Lower lobe of right lung (tissue), 2 donors: ENCODE results near the gene CDH22. TPM values are rescaled to one million over a fixed set of nuclear protein-coding genes. Genes with fewer than 3 reads are reported as not detected.

Source experiments
- ATAC-seq, 2 donors: fragments of 200-7000 bp; cut with Tn5 transposase; one replicate each; pipeline ENCODE4 v1.9.1; 2020 to 2022; ENCODE audit warnings: mild to moderate bottlenecking in 2 of 2, moderate library complexity in 2 of 2
- DNase-seq: peaks from one replicate; pipeline ENCODE4 v3.0.0-alpha.2; 2020
- H3K27ac ChIP-seq: fragments of 200-600 bp; one replicate; pipeline ENCODE4 v1.8.0; 2022
- H3K27me3 ChIP-seq: fragments of 200-600 bp; one replicate; pipeline ENCODE4 v1.8.0; 2022; ENCODE audit warnings: low read depth
- H3K36me3 ChIP-seq: fragments of 200-600 bp; one replicate; pipeline ENCODE4 v1.8.0; 2022; ENCODE audit warnings: mild to moderate bottlenecking
- H3K4me1 ChIP-seq: fragments of 200-600 bp; one replicate; pipeline ENCODE4 v1.8.0; 2022
- H3K4me3 ChIP-seq: fragments of 200-600 bp; one replicate; pipeline ENCODE4 v1.8.0; 2022; ENCODE audit warnings: mild to moderate bottlenecking
- H3K9me3 ChIP-seq: fragments of 200-600 bp; one replicate; pipeline ENCODE4 v1.8.0; 2022
- CTCF ChIP-seq: fragments of 200-600 bp; IDR thresholded peaks from one replicate; pipeline ENCODE4 v1.8.0; 2022; ENCODE audit warnings: antibody characterized with exemption, mild to moderate bottlenecking
- intact Hi-C: fragments of 100-400 bp; cut with DNase I; formaldehyde crosslinking; loops from one replicate; pipeline ENCODE4 v1.11.0; 2022
- total RNA-seq: library from RNA; stranded (reverse); fragmentation: NEBNext Ultra II Directional; extraction: Animal tissue kit (Norgen Biotek cat#: 25700); gene quantifications from one replicate; pipeline ENCODE4 v1.2.1, GENCODE V29; 2021
- donor health status: DM: no; HTN: yes; CAD: no; lungs with severe emphysema.

CDH22 gene
- total RNA-seq, 1 donor from 2014 or later = 0.35 TPM

- Histone ChIP-seq H3K27me3 (peaks cover 46% of the 10 kb centered on the region), H3K9me3 (no peaks in the 10 kb centered on the region), H3K36me3 (no peaks in the 10 kb centered on the region), H3K27ac (no peak overlapping the region), H3K4me1 (no peaks in the 10 kb centered on the region), H3K4me3 (no peak overlapping the region)
- TF ChIP-seq CTCF = no peak
- DNase-seq = no peak
- no peak for ATAC-seq
- intact Hi-C loops = no loop called here
Observed at GRCh38 chr20:46291401-46291800, 16.9 kb downstream of the CDH22 start.

GRCh38 chr20:46289432-46289831 is 18.9 kb downstream of the CDH22 start:
- H3K27ac ChIP-seq = no peak overlapping the region
- DNase-seq = no peak
- H3K36me3 ChIP-seq = no peaks in the 10 kb centered on the region
- H3K4me1 ChIP-seq = no peaks in the 10 kb centered on the region
- no peak overlapping the region for H3K4me3 ChIP-seq
- no peak for TF ChIP-seq CTCF
- no peaks in the 10 kb centered on the region for H3K9me3 ChIP-seq
- peaks cover 32% of the 10 kb centered on the region for H3K27me3 ChIP-seq
- intact Hi-C loops = no loop called here
- ATAC-seq = no peak

- DNase-seq (no peak), ATAC-seq (no peak)
- Histone ChIP-seq H3K27me3 (peaks cover 40% of the 10 kb centered on the region), H3K9me3 (no peaks in the 10 kb centered on the region), H3K27ac (no peak overlapping the region), H3K4me3 (no peak overlapping the region), H3K36me3 (no peaks in the 10 kb centered on the region), H3K4me1 (no peaks in the 10 kb centered on the region)
- no peak for TF ChIP-seq CTCF
- intact Hi-C loops = no loop called here
Observed at GRCh38 chr20:46286977-46287376, 21.3 kb downstream of the CDH22 start.

- no peak for DNase-seq
- Histone ChIP-seq H3K36me3 (no peaks in the 10 kb centered on the region), H3K27me3 (peaks cover 40% of the 10 kb centered on the region), H3K4me1 (no peaks in the 10 kb centered on the region), H3K27ac (no peak overlapping the region), H3K4me3 (no peak overlapping the region), H3K9me3 (no peaks in the 10 kb centered on the region)
- intact Hi-C loops = no loop called here
- no peak for TF ChIP-seq CTCF
- ATAC-seq = no peak
Observed at GRCh38 chr20:46286382-46286781, 21.9 kb downstream of the CDH22 start.

GRCh38 chr20:46285740-46286139 is 22.6 kb downstream of the CDH22 start:
- peaks cover 36% of the 10 kb centered on the region for H3K27me3 ChIP-seq
- intact Hi-C loops = no loop called here
- ATAC-seq = no peak

More at GRCh38 chr20:46285740-46286139, 22.6 kb downstream of the CDH22 start:
- DNase-seq = no peak
- H3K4me1 ChIP-seq = no peaks in the 10 kb centered on the region
- H3K27ac ChIP-seq = no peak overlapping the region
- no peak overlapping the region for H3K4me3 ChIP-seq
- H3K9me3 ChIP-seq = no peaks in the 10 kb centered on the region
- H3K36me3 ChIP-seq = no peaks in the 10 kb centered on the region
- no peak for TF ChIP-seq CTCF
